Breast epithelium (tissue), 3 donors: ENCODE results near the gene POM121.
"Not testable (repeated sequence)": the region's sequence is repeated elsewhere in the genome, so short reads cannot be mapped to it uniquely, and the experiment has no call there.

Experiments used
- CTCF ChIP-seq, 3 donors: fragments of 450-650 bp; IDR thresholded peaks; one replicate each; pipeline ENCODE4 v1.5.1; 2016 to 2017; ENCODE audit warnings: antibody characterized with exemption in 3 of 3, mild to moderate bottlenecking in 3 of 3, moderate library complexity in 3 of 3
- POLR2AphosphoS5 ChIP-seq, 3 donors: sonication (generic); formaldehyde crosslinking; IDR thresholded peaks; one replicate each; pipeline ENCODE4 v1.6.1; 2017; ENCODE audit warnings: antibody characterized with exemption in 3 of 3

GRCh38 chr7:72942956-72943355, 18.1 kb downstream of the POM121 start:
- TF ChIP-seq CTCF, POLR2AphosphoS5 (IDR thresholded peaks at IDR 0.05): not testable (repeated sequence)
